Measurements from ENCODE around the gene LAMP1.

The LAMP1 gene

GRCh38 chr13:113315992-113316391, 19.0 kb downstream of the LAMP1 start:
- no peak for TF ChIP-seq CTCF (IDR thresholded peaks at IDR 0.05; ENCODE audit: low read depth, low read length)
- no peak overlapping the region for H3K4me3 ChIP-seq (ENCODE audit: low read depth, low read length)

DNA sequence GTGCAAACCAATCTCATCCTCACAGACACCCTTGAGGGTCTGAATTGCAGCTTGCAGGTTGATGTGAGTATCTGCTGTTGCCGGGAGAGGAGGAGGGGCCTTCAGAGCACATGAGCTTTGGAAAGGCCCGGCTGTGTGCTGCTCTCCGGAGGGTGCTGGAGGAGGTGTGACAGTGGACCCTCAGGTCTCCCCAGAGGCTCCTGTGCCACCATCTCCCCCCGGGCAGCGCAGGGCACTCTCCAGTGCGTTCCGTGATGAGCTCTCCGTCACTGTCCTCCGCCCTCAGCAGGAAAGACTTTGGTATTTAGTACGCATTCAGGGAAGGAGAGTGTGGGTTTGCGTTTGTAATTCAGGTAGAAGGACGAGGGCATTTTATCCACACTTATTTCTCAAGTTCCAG, 20.0 kb downstream of the LAMP1 start:
- no peak overlapping the region for H3K4me3 ChIP-seq (ENCODE audit: low read depth, low read length)
- TF ChIP-seq CTCF (IDR thresholded peaks at IDR 0.05; ENCODE audit: low read depth, low read length), result no peak

- TF ChIP-seq CTCF (IDR thresholded peaks at IDR 0.05; ENCODE audit: low read depth, low read length), result no peak
- no peak overlapping the region for H3K4me3 ChIP-seq (ENCODE audit: low read depth, low read length)
Measured at GRCh38 chr13:113318956-113319355, 21.9 kb downstream of the LAMP1 start.

- no peak for TF ChIP-seq CTCF (IDR thresholded peaks at IDR 0.05; ENCODE audit: low read depth, low read length)
- H3K4me3 ChIP-seq (ENCODE audit: low read depth, low read length), result no peak overlapping the region
Measured at GRCh38 chr13:113319371-113319770, 22.3 kb downstream of the LAMP1 start.

DNA sequence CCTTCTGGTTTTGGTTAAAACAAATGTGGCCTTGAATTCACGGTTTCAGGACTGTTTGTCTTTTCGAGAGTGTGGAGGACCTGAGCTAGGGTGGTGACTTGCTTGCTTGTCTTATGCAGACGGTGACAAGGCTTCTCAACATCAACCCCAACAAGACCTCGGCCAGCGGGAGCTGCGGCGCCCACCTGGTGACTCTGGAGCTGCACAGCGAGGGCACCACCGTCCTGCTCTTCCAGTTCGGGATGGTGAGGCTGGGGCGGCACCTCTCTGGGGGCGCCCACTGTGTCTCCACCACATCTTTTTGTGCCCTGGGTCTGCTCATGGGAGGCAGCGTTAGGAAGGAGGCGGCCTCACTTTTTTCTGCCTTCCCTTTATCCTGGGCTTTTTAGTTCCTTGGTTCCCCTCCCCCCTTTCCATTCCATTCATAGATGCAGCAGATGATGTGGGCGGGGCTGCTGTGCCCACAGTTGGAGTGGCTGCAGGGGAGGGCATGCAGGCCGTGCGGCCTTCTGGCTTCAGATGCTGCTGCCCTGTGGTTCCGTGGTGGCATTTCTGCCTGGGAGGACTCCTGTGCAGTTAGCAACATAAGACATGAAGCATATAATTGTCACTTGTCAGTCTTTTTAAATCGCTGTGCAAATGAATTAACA, 23.3 kb downstream of the LAMP1 start:
- H3K4me3 ChIP-seq (ENCODE audit: low read depth, low read length), result no peak overlapping the region

DNA sequence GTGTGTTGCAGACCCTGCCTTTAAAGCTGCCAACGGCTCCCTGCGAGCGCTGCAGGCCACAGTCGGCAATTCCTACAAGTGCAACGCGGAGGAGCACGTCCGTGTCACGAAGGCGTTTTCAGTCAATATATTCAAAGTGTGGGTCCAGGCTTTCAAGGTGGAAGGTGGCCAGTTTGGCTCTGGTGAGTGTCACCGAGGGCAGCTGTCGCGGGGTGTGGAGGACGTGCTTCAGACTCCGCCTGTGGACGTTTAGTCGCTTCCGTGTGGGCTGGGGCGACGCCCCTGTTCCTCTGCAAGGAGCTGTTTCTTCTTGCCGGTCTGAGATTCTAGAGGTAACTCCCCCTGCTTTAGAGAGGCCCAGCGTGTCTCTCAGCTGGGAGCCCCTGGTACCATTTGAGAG, 24.5 kb downstream of the LAMP1 start:
- no peak for TF ChIP-seq CTCF (IDR thresholded peaks at IDR 0.05; ENCODE audit: low read depth, low read length)

More for the DNA sequence above, 23.3 kb downstream of the LAMP1 start:
- TF ChIP-seq CTCF (IDR thresholded peaks at IDR 0.05; ENCODE audit: low read depth, low read length), result no peak

GRCh38 chr13:113322043-113322461, 25.0 kb downstream of the LAMP1 start:
- no peak for TF ChIP-seq CTCF (IDR thresholded peaks at IDR 0.05; ENCODE audit: low read depth, low read length)
- H3K4me3 ChIP-seq (ENCODE audit: low read depth, low read length), result no peak overlapping the region

More for the DNA sequence above, 24.5 kb downstream of the LAMP1 start:
- no peak overlapping the region for H3K4me3 ChIP-seq (ENCODE audit: low read depth, low read length)
